NCI-H128 (cell line): ENCODE measurements around the gene DCC.

Experiments used
- DNase-seq: peaks from one replicate; lab custom pipeline; 2025; ENCODE audit not compliant: unreplicated experiment; lab: John Stamatoyannopoulos, UW

Gene DCC

GRCh38 chr18:53142005-53142404, 802.0 kb downstream of the DCC start:
- DNase-seq: no peak

GRCh38 chr18:53147472-53147871, 807.5 kb downstream of the DCC start:
- DNase-seq: no peak

GRCh38 chr18:53148123-53148522, 808.1 kb downstream of the DCC start:
- DNase-seq: no peak

GRCh38 chr18:53152476-53152875, 812.5 kb downstream of the DCC start:
- DNase-seq: no peak

- DNase-seq: no peak
These were observed 813.3 kb downstream of the DCC start for GRCh38 chr18:53153281-53153680.

GRCh38 chr18:53153800-53154199, 813.8 kb downstream of the DCC start:
- no peak for DNase-seq

GRCh38 chr18:53165770-53166169, 825.8 kb downstream of the DCC start:
- DNase-seq: no peak

GRCh38 chr18:53169346-53169745, 829.3 kb downstream of the DCC start:
- no peak for DNase-seq

- no peak for DNase-seq
These were observed 851.6 kb downstream of the DCC start for GRCh38 chr18:53191634-53192033.

- DNase-seq: no peak
These were observed 853.9 kb downstream of the DCC start for GRCh38 chr18:53193870-53194269.

- DNase-seq: no peak
These were observed 879.9 kb downstream of the DCC start for GRCh38 chr18:53219853-53220252.

- no peak for DNase-seq
These were observed 884.3 kb downstream of the DCC start for GRCh38 chr18:53224128-53224778.

GRCh38 chr18:53225567-53226325, 885.7 kb downstream of the DCC start:
- no peak for DNase-seq

GRCh38 chr18:53234610-53235009, 894.6 kb downstream of the DCC start:
- no peak for DNase-seq

GRCh38 chr18:53241161-53241560, 901.2 kb downstream of the DCC start:
- DNase-seq: no peak

- no peak for DNase-seq
These were observed 913.8 kb downstream of the DCC start for GRCh38 chr18:53253789-53254188.

GRCh38 chr18:53254265-53254664, 914.3 kb downstream of the DCC start:
- no peak for DNase-seq

GRCh38 chr18:53261241-53261640, 921.2 kb downstream of the DCC start:
- no peak for DNase-seq

- DNase-seq: no peak
These were observed 926.9 kb downstream of the DCC start for GRCh38 chr18:53266850-53267249.

- no peak for DNase-seq
These were observed 928.5 kb downstream of the DCC start for GRCh38 chr18:53268455-53268854.

- no peak for DNase-seq
These were observed 941.4 kb downstream of the DCC start for GRCh38 chr18:53281406-53281805.

- no peak for DNase-seq
These were observed 943.7 kb downstream of the DCC start for GRCh38 chr18:53283708-53284107.

GRCh38 chr18:53305461-53305860, 965.5 kb downstream of the DCC start:
- no peak for DNase-seq
